BE2C (cell line): ENCODE measurements around the gene VWA3B.
"Not testable (repeated sequence)": the region's sequence is repeated elsewhere in the genome, so short reads cannot be mapped to it uniquely, and the experiment has no call there.

Source experiments
- DNase-seq: peaks from one replicate; pipeline ENCODE4 v3.0.0-alpha.2; 2020
- H3K27me3 ChIP-seq: fragments of 250-450 bp; sonication (Bioruptor Pico); 2 replicates; pipeline ENCODE4 v1.5.1; 2020; ENCODE audit warnings: mild to moderate bottlenecking
- H3K36me3 ChIP-seq: fragments of 250-450 bp; sonication (Bioruptor Pico); 2 replicates; pipeline ENCODE4 v1.5.1; 2020; ENCODE audit warnings: mild to moderate bottlenecking
- H3K4me1 ChIP-seq: fragments of 250-450 bp; sonication (Bioruptor Pico); 2 replicates; pipeline ENCODE4 v1.5.1; 2020
- H3K4me3 ChIP-seq: 2 replicates; pipeline ENCODE4 v1.5.1; 2011; ENCODE audit warnings: low read depth, low read length
- H3K9me3 ChIP-seq: fragments of 250-450 bp; sonication (Bioruptor Pico); 2 replicates; pipeline ENCODE4 v1.5.1; 2020
- TF ChIP-seq, protein P1 (sequence below): IDR thresholded peaks from 2 replicates; pipeline ENCODE4 v1.5.1; 2012; ENCODE audit warnings: mild to moderate bottlenecking, low read depth, low read length

VWA3B gene

DNA sequence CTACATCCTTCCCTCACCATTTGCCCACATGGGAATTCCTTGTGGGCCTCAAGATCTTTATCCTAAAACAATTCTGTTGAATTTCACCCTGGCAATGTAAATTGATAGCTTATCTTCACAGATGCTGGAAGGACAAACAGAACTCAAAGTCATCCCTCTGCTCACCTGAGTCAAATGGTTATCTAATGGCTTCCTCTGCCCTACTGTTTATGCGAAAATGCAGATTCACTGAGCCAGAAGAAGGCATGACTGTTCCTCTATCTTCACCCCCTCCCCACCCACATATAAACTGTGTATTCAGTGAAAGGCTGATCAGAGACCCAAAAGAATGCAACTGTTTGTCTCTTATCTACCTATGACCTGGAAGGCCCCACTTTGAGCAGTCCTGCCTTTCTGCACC lies 43.9 kb upstream of the VWA3B start:
- Histone ChIP-seq H3K4me1 (no peaks in the 10 kb centered on the region), H3K27me3 (no peaks in the 10 kb centered on the region), H3K36me3 (no peaks in the 10 kb centered on the region), H3K4me3 (no peak overlapping the region), H3K9me3 (no peaks in the 10 kb centered on the region)
- TF ChIP-seq, protein P1, sequence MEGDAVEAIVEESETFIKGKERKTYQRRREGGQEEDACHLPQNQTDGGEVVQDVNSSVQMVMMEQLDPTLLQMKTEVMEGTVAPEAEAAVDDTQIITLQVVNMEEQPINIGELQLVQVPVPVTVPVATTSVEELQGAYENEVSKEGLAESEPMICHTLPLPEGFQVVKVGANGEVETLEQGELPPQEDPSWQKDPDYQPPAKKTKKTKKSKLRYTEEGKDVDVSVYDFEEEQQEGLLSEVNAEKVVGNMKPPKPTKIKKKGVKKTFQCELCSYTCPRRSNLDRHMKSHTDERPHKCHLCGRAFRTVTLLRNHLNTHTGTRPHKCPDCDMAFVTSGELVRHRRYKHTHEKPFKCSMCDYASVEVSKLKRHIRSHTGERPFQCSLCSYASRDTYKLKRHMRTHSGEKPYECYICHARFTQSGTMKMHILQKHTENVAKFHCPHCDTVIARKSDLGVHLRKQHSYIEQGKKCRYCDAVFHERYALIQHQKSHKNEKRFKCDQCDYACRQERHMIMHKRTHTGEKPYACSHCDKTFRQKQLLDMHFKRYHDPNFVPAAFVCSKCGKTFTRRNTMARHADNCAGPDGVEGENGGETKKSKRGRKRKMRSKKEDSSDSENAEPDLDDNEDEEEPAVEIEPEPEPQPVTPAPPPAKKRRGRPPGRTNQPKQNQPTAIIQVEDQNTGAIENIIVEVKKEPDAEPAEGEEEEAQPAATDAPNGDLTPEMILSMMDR = no peak
- no peak for DNase-seq

DNA sequence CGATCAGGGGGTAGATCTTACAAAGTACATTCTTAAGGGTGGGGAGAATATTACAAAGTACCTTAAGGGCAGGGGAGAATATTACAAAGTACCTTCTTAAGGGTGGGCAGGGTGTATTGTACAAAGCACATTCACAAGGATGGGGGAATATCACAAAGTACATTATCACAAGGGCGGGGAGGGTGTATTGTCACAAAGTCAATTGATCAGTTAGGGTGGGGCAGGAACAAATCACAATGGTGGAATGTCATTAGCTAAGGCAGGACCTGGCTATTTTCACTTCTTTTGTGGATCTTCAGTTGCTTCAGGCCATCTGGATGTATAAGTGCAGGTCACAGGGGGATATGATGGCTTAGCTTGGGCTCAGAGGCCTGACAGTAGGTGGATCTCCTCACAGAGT lies 42.2 kb upstream of the VWA3B start:
- H3K36me3 ChIP-seq, H3K9me3 ChIP-seq, H3K27me3 ChIP-seq, H3K4me1 ChIP-seq, DNase-seq, H3K4me3 ChIP-seq: not testable (repeated sequence)

DNA sequence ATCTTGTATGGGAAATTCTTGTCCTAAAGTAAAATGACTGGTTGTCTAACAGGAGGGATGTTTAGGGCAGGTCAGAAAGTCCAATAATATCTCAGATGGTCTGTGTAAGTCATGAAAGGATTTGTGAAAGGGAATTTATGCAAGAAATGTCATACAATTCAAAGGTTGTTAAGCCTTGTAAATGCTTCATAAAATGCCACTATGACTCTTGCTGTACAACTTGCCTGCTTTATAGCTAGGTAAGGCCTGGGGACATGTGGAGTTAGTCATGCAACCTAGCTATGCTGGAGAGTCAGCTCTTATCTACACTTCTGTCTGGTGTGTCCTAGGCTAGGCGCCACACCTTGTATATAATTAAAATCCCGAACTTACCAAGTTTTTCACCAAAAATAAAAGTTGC lies 36.9 kb upstream of the VWA3B start:
- TF ChIP-seq, protein P1 = no peak
- H3K9me3 ChIP-seq = no peaks in the 10 kb centered on the region
- no peaks in the 10 kb centered on the region for H3K27me3 ChIP-seq
- no peak for DNase-seq
- H3K4me1 ChIP-seq = no peaks in the 10 kb centered on the region
- H3K4me3 ChIP-seq = no peak overlapping the region
- no peaks in the 10 kb centered on the region for H3K36me3 ChIP-seq

DNA sequence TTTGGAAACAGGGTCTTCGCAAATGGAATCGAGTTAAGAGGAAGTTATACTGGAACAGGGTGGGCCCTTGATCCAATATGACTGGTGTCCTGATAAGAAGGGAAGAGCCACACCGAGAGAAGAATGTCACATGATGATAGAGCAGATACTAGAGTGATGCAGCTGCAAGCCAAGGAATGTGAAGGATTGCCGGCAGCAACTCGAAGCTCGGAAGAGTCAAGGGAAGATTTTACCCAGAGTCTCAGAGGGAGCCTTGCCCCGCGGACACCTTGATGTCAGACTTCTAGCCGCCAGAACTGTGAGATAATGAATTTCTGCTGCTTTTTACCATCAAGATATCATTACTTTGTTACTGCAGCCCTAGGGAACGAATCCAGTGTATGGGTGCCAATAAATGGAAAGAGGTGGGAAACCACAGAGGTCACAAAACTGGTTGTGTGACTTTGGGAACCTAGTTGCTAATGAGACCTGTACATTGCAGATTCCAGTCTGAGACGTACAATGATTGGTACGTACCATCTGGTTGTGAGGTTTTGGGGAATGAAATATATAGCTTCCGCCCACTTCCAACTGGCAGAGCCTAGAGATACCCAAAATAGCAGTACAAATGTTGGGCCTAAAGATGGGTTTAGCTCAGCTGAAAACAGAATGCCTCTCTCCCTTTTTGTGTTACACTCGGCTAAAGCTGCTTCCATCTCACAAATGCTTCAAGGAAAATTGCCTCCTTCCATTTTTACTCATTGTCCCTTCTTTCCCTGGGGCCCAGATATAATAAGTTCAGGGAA lies 28.6 kb upstream of the VWA3B start:
- Histone ChIP-seq H3K36me3 (no peaks in the 10 kb centered on the region), H3K27me3 (no peaks in the 10 kb centered on the region), H3K4me3 (no peak overlapping the region), H3K9me3 (no peaks in the 10 kb centered on the region), H3K4me1 (no peaks in the 10 kb centered on the region)
- TF ChIP-seq, protein P1 = no peak
- no peak for DNase-seq

DNA sequence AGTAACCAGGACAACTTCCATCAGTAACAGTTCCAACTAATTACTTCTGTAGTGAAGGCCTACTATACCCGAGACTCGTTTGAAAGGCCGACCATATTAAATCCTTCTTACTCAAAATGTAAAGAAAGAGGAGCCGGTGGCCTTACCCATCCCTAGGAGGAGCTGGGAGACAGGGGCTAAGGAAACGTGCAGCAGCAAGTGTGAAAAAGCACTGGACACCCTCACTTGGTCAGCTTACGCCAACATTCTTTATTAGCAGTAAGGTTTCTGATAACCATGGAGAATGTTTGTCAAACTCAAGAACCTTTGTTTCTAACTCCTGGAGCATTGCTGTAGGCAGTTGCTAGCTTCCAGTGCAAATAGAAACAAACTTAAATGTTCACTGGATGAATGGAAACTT lies 26.7 kb upstream of the VWA3B start:
- Histone ChIP-seq H3K36me3 (no peaks in the 10 kb centered on the region), H3K9me3 (no peaks in the 10 kb centered on the region), H3K4me1 (no peaks in the 10 kb centered on the region)

DNA sequence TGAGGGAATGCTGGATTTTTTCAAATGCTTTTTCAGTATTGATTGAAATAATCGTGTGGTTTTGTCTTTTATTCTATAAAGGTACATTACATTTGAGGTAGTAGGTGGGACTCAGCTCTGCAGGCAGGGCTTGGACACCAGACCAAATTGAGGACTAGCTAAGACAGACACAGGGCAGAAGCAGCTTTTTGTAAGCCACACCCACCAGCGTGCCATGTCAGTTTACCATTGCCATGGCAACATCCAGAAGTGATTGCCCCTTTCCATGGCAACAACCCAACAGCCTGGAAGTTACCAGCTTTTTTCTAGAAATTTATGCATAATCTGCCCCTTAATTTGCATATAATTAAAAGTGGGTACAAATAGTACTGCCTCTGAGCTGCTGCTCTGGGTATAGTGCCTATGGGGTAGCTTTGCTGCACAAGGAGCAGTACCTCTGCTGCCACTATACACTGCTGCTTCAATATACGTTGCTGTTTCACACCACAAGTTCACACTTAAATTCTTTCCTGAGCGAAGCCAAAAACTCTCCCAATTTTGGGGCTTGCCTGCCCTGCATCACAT lies 23.6 kb upstream of the VWA3B start:
- no peak for DNase-seq
- Histone ChIP-seq H3K4me3 (no peak overlapping the region), H3K4me1 (no peaks in the 10 kb centered on the region), H3K9me3 (no peaks in the 10 kb centered on the region), H3K27me3 (no peaks in the 10 kb centered on the region), H3K36me3 (no peaks in the 10 kb centered on the region)
- TF ChIP-seq, protein P1 = no peak

More for the DNA sequence above, 26.7 kb upstream of the VWA3B start:
- TF ChIP-seq, protein P1 = no peak
- H3K27me3 ChIP-seq = no peaks in the 10 kb centered on the region
- no peak for DNase-seq
- H3K4me3 ChIP-seq = no peak overlapping the region
